NCI-H69 (cell line): ENCODE results near the gene EEFSEC.

Experiments used
- DNase-seq: peaks from one replicate; lab custom pipeline; 2025; lab: John Stamatoyannopoulos, UW

The EEFSEC gene, protein sequence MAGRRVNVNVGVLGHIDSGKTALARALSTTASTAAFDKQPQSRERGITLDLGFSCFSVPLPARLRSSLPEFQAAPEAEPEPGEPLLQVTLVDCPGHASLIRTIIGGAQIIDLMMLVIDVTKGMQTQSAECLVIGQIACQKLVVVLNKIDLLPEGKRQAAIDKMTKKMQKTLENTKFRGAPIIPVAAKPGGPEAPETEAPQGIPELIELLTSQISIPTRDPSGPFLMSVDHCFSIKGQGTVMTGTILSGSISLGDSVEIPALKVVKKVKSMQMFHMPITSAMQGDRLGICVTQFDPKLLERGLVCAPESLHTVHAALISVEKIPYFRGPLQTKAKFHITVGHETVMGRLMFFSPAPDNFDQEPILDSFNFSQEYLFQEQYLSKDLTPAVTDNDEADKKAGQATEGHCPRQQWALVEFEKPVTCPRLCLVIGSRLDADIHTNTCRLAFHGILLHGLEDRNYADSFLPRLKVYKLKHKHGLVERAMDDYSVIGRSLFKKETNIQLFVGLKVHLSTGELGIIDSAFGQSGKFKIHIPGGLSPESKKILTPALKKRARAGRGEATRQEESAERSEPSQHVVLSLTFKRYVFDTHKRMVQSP

DNA sequence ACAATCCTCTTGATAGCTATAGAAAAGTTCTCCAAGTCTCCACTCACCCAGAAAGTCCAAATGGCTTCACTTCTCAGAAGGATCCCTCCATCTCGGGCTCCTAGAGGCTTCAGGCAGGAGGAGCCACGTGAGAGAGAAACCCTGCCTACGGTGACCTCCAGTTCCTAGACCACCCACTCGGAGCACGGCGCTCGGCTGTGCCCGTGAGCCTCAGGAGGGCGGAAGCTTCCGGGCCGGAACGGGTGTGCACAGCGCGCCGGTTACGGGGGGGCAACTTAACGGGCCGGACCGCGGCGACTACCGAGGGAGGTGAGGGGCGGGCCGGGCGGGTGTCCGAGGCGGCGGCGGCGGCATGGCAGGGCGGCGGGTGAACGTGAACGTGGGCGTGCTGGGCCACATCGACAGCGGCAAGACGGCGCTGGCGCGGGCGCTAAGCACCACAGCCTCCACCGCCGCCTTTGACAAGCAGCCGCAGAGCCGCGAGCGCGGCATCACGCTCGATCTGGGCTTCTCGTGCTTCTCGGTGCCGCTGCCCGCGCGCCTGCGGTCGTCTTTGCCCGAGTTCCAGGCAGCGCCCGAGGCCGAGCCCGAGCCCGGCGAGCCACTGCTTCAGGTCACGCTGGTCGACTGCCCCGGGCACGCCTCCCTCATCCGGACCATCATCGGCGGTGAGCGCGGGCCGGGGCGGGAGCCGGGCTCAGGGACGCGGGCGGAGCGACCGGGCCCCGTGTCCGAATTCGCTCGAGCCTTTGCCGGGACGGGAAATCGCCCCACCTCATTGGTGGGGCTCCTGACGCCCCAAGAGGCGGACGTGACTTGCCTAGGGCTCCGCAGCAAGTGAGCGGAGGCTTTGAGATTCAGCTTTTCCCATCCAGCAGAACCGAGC, at the start of gene EEFSEC:
TSS of gene EEFSEC (plus strand) at position 326 of the 886 bp plus-strand sequence. CDS start at position 353, 27 bp downstream.
- peak; percentile 86 for DNase-seq

DNA sequence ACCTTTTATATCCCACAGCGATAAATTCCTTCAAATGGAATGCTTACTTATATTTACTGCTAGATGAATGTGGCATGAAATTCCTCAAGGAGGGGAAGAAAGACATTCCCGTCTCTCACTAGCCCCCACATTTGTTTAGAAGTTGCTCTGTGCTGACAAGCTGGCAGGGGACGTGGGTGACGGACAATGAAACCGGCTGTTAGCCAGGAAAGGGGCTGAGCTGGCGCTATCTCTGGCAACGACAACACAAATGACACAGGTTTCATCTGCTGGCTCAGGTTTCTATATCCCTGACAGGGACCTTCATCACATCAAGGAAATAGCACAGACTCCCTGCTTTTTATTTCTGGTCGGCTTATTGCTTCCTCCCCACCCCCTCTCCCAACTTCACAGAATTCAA, 45.4 kb upstream of the EEFSEC start:
- no peak for DNase-seq

DNA sequence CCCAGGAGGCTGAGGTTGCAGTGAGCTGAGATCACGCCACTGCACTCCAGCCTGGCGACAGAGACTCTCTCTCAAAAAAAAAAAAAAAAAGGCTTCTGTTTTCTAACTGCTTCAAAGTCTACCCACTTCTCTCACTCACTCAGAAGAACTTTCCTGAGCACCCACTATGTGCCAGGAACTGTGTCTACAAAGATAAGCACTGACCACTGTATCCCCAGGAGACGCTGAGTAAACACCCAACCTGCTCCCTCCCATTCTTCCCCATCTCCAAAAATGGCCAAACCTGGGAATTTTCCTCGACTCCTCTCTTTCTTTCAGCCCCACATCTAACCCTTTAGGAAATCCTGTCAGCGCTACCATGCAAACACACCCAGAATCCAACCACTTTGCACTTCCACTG, 42.1 kb upstream of the EEFSEC start:
- DNase-seq: no peak

DNA sequence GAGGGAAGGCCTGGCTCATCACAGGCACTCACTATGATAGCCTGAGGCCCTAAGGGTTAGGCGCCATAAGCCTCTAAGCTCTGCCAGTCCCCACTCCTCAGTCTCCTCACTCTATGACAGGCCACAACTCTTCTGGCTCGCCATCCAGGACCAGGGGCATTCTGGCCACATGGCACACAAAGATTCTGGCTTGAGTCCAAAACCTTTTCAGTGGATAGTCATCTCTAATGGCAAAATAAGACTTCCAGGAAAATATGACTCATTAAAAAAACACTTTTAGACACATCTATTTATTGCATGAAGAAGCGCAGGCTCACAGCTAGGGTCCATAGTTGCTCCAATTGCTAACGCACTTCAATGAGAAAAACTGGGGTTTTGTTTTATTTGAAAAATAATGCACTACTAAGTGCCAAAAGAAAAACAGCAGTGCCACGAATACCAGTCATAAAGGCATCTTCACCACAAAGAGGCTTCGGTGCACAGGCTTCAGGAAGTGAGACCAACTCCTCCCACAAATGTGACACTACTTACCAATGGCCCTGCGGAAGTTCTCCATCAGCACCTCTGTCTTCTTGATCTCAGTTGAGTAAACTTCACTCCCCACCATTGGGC, 40.8 kb upstream of the EEFSEC start:
- peak; percentile 79 for DNase-seq

DNA sequence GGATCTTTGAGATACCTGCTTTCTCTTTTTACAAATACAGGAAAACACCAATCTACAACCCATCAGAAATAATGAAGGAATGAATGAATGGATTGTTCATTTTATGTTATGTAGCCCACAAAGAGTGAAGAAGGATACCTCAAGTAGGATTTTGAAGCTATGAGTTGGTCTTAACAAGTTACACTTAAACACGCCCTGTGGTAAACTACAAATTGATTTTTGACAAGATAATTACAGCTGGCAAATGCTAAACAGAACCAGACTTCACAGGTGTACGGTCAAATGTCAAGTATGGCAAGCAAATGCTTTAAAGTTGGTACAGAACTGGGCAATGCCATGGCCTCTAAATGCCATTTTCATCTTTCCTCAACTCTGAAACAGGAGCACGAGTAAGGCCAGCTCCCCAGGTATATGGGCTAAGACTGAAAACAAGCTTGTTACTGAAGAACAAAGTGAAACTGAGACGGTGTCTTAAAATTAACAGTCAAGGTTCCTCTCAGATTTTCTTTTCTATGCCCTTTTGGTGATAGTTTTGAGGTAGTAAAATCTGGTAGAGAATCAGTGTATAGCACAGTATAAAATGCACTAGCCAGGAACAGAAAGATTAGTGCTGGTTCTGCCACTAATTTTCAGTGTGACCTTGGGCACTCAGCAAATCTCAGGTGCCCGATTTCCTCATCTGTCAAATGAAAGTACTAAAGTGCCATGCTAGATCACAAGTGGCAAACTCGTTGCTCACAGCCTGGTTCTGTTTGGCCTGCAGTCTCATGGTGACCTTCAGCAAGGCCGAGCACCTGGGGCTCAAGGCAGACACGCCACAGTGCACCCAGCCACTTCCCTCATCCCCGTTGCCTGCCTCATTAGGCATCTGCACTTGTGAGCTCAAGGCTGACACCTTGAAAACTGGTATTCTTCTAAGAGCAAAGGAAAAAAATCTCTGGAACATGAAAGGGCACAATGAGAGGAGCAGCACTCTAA, 39.2 kb upstream of the EEFSEC start:
- DNase-seq: peak; percentile 47

DNA sequence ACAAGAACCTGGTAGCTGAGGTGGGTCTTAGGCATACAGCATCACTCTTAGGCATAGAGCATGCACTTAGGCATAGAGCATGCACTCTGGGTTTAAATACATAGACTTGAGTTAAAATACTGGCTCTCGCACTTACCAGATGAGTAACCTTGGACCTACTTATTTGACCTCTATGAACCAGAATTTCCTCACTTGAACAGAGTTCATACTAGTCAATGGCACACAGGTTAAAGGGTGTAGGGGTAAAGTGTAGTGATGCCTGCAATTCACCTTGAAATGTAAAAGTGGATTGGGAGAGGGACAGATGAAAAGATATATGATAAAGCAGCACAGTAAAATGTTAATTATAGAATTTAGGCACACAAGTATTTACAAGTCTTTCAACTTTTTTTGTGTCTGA, 31.3 kb upstream of the EEFSEC start:
- DNase-seq: no peak

DNA sequence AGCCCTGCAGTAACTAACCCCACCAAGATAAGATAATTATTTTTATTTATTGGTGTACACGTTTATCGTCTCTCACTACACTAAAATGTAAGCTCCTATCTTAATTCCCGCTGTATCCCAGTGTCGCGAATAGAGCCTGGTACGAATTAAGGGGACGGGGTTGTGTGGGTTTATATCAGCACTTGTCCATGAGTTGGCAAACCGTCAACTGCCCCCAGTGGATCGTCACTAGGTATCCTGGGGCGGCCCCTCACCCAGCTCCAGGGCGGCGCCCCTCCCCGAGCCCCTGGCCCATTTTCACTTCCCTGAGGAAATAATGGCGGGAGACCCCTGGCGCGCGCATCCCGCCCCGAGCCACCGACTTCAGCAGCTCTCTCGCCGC, 30.1 kb upstream of the EEFSEC start:
- no peak for DNase-seq

DNA sequence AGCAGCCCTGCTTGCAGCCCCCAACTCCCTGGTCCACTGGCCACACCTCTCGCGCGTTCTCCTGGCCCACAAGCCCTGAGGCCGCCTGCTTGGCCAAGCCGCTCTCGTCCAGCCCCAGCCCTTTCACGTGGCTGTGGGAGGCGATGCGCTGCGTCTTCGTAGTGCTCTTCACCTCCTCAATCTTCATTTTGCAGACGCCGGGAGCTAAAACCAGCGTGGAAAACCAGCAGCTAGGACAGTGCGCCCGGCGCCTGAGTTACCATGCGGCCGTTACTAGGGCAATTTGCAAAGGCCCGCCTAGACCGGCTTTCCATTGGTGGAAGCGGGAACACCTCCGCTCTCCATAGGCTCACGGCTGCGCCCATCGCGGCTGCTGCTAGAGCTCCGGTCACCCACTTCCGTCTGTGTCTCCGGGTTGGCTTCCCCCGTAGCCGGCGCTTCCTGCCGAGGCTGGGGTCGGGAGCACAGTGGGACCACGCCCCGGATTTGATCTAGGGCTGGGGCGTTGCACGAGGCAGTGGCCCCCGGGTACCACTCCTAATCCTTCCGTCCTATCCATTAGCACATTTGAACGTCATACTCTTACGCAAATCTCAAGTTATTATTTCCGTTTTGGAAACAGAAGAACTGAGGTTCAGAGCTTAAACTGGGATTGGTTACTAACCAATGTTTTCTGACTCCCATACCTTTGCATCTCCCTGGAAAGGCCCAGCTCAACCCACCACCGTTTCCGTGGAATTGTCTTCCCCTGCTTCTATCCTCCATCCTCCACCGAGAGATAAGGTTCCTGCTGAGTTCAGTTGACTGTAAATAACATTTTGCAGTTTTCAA, 29.5 kb upstream of the EEFSEC start, which contains the start of gene RUVBL1:
TSS of gene RUVBL1 (minus strand) at position 275 of the 831 bp plus-strand sequence. CDS start at position 187, 88 bp downstream.
- peak; percentile 97 for DNase-seq

DNA sequence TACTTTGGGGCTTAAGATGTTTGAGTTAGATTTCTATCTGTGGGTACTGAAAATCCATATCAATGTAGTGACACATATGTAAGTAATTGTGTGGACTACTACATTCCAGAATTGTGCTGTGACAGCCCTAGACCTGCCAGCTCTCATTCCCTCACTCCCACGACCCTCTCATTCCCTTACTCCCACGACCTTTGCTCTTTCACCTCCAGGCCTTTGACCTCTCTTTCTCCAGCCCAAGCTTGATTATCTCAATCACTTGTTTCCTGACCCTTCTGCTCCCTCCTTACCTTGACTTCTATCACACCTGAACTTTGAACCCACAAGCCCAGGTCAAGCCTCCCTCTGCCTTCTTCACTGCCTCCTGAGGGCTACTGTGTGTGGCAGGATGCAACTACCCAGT, 26.0 kb upstream of the EEFSEC start:
- DNase-seq: no peak

DNA sequence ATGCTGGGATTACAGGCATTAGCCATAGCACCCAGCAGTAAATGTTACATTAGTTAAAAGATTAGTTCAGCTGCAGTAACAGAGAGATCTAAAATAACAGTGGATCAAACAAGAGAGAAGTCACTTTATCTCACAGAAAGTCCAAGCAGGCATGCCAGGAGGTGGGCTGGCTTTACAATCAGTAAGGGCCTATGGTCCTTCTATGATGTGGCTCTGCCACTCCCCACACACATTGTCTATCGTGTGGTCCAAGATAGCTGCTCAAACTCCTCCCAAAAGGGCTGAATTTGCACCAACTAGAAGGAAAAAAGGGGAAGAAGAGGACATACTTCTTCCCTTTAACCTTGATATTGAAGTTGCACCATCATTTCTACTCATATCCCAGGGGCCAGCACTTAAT, 25.0 kb upstream of the EEFSEC start:
- DNase-seq: no peak

DNA sequence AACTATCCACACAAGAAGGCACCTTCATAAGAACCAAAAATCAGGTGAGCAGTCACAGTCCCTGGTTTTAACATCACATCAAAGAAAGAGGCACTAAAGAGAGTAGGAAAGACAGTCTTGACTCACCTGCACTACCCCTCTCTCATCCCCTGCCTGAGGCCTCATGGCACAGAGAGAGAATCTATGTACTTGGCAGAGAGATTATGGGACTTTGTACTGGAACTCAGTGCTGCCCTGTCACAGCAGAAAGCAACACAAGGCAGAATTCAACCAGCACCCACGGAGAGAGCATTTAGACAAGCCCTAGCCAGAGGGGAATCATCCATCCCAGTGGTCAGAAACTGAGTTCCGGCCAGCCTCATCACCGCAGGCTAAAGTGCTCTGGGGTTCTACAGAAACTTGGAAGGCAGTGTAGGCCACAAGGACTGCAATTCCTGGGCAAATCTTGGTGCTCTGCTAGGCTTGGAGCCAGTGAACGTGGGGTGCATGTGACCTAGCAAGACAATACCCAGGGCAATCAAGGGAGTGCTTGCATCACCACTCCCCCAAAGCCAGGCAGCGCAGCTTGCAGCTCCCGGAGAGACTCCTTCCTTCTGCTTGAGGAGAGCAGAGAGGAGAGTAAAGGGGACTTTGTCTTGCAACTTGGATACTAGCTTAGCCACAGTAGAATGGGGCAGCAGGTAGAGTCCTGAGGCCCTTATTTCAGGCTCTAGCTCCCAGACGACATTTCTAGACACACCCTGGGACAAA, 21.2 kb upstream of the EEFSEC start:
- DNase-seq: no peak

DNA sequence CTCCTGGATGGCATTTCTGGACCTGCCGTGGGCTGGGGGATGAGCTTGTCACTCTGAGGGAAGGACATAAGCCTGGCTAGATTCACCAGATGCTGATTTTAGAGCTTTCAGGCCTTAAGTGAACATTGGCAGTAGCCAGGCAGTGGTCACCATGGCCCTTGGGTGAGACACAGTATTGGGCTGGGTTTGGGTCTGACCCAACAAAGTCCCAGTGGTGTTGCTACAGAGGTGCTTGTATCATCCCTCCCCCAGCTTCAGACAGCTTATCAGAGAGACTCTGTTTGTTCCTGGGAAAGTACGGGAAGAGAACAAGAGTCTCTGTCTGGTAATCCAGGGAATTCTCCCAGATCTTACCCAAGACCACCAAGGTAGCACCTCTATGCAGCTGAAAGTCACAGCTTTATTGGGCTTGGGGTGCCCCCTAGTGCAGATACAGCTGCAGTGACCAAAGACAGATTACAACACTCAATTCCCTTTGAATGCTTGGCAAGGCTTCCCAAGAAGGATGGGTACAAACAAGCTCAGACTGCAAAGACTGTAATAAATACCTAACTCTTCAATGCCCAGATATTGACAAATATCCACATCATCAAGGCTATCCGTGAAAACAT, 19.9 kb upstream of the EEFSEC start:
- peak; percentile 61 for DNase-seq

DNA sequence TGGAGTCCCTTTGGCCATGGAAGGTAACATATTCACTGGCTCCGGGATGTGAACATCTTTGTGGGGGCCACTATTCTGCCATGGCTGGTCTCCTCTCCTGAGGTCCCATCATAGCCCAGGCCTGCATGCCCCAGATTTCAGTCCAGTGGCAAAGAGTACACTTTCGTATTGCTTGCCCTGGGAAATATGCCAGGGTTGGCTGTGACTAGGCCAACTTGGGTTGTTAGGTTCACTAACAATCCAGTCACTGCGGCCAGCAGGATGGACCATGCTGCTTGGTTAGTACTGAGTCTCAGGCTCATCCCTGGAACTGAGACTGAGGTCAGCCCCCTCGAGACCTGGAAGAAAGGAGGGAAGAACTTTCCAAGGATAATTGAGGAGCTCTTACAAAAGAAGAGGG, 9.8 kb upstream of the EEFSEC start:
- DNase-seq: no peak

DNA sequence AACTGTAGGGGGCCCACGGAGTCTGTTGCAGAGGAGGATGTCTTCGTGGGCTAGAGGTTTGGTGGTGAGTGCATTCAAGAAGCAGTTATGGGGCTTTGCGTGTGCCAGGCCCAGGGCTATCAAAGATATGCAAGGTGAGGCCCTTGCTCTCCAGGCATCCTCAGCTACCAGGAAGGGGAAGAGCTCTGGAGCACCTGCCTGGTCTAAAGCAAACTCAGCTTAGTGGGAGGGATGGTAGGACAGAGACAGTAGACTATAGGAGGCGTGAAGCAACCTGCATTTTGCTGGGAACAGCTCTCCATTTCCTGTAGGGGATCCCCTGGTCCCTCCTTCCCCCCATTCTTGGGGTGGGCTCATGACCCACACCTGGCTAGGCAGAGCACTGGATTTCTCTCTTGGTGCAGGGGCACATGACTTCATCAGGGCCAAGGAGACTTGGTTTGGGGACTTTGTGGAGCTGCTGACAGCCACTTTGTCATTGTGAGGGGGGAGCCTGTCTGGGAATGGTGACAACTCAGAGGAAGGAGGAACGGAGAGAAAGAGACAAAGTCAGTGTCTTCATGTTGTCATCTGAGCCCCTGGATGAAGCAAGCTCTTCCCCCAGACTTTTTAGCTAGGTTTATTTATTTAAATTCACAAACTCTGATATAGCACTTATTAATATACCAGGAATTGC, 8.6 kb upstream of the EEFSEC start:
- peak; percentile 9 for DNase-seq

DNA sequence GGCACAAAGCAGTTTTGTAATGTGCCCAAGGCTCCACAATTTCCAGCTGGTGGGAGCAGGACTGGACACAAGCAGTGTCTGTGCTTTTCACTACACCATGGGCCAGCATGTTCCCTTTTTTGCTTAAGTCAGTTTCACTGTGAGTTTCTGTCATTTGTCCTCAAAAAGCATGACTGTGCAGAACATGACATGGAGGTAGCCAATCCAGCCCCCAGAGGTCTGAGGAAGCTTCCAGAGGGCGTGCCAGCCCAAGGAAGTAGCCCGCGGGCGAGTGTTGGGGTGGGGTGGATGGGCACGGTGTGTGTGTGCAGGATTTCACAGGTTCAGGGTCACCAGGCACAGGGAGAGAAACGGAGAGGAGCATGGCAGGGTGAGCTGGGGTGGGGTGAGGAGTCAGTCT, 8.0 kb upstream of the EEFSEC start:
- no peak for DNase-seq

DNA sequence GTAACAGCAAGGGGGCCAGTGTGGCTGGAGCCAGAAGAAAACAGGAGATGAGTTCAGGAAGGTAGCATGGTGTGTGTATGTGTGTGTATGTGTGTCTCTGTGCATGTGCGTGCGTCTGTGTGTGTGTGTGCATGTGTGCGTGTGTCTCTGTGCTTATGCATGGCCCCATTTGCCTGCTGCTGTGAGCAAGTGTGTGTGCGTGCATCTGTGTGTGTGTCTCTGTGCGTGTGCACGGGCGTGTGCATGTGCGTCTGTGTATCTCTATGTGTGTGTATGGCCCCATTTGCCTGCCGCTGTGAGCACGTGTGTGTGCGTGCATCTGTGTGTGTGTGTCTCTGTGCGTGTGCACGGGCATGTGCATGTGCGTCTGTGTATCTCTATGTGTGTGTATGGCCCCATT, 7.1 kb upstream of the EEFSEC start:
- no peak for DNase-seq

DNA sequence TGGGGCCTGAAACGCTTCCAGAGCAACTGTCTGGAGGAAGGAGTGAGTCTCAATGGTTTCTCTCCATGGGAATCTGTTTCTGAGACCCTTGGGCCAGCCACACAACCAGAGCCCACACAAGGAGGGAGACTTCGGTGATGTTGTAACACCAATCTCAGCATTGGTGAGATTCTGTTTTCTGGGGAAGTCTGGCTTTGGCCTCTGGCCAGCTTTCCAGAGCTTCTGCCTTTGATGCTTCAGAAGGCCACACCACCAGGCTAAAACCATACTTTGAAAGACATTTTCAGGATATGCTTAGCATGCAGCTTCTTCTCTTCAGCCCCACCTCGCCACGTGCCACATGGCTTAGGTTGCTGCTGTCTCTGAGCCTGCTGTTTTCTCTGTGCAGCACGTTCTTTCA, 3.6 kb upstream of the EEFSEC start:
- no peak for DNase-seq

DNA sequence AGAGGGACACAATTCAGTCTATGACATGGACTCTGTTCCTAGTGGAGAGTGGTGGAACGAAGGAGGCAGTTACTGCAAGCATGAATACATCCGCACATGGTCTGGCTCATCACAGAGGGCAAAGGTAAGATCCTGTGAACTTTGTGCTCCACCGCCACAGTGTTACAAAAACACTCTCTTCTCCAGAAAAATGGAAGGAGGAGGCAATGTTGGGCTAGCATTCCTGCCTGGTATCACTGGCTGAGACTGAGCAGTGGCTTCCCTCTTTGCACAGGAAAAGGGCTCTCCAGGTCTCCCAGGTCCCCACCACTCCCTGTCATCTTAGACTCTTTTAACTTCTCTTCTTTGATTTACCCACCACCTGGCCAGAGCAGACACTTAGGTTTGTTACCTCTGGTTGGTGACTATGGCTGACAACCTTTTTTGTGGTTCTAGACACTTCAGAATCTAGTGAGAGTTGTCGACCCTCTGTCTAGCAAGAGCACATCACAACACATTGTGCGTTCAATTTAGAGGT, 1.5 kb upstream of the EEFSEC start:
- no peak for DNase-seq
